OCI-LY1 (cell line): ENCODE measurements around the gene PRSS50.
A peak's percentile ranks its signal among the peaks of the same experiment; 100 is the strongest.

Source experiments
- EZH2 ChIP-seq: fragments of 200-600 bp; sonication (generic), shearing (Covaris generic); IDR thresholded peaks from 2 replicates; pipeline ENCODE4 v1.8.0; 2017; ENCODE audit warnings: borderline replicate concordance, mixed run types, mild to moderate bottlenecking, antibody characterized with exemption, low read length, moderate library complexity, mixed read lengths
- TF ChIP-seq, protein P1 (sequence below): fragments of 200-600 bp; sonication (generic), shearing (Covaris generic); IDR thresholded peaks from 2 replicates; pipeline ENCODE4 v1.5.1; 2017; ENCODE audit warnings: mild to moderate bottlenecking, antibody characterized with exemption, low read length, moderate library complexity, mixed read lengths

- TF ChIP-seq, protein P1, sequence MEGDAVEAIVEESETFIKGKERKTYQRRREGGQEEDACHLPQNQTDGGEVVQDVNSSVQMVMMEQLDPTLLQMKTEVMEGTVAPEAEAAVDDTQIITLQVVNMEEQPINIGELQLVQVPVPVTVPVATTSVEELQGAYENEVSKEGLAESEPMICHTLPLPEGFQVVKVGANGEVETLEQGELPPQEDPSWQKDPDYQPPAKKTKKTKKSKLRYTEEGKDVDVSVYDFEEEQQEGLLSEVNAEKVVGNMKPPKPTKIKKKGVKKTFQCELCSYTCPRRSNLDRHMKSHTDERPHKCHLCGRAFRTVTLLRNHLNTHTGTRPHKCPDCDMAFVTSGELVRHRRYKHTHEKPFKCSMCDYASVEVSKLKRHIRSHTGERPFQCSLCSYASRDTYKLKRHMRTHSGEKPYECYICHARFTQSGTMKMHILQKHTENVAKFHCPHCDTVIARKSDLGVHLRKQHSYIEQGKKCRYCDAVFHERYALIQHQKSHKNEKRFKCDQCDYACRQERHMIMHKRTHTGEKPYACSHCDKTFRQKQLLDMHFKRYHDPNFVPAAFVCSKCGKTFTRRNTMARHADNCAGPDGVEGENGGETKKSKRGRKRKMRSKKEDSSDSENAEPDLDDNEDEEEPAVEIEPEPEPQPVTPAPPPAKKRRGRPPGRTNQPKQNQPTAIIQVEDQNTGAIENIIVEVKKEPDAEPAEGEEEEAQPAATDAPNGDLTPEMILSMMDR: peak; percentile 44
- no peak for TF ChIP-seq EZH2
These were observed at the start of gene PRSS50 for GRCh38 chr3:46717447-46718231.
